Gastroesophageal sphincter (tissue), 4 donors: Measurements from ENCODE around the gene NPLOC4. TPM values are rescaled to one million over a fixed set of nuclear protein-coding genes. Genes with fewer than 3 reads are reported as not detected.

Experiments
- ATAC-seq: fragments of 150-250 bp; one replicate; pipeline ENCODE4 v1.9.1; 2016; ENCODE audit warnings: mild to moderate bottlenecking, moderate library complexity
- H3K27ac ChIP-seq, 4 donors: fragments of 200-600 bp; sonication (generic) in 3 of 4; 1 replicate in 3 of 4; 2 replicates in 1 of 4; pipeline ENCODE4 v1.5.1; 2016 to 2019
- H3K27me3 ChIP-seq: fragments of 200-600 bp; sonication (generic); one replicate; pipeline ENCODE4 v1.5.1; 2019
- H3K36me3 ChIP-seq, 2 donors: fragments of 200-600 bp; sonication (generic); one replicate each; pipeline ENCODE4 v1.5.1; 2019; ENCODE audit warnings: control low read depth in 1 of 2
- H3K4me1 ChIP-seq, 3 donors: fragments of 200-600 bp; sonication (generic); 1 replicate in 2 of 3; 2 replicates in 1 of 3; pipeline ENCODE4 v1.5.1; 2016 to 2019; ENCODE audit warnings: control low read depth in 2 of 3
- H3K4me3 ChIP-seq, 2 donors: fragments of 200-600 bp; sonication (generic); one replicate each; pipeline ENCODE4 v1.5.1; 2019; ENCODE audit warnings: mild to moderate bottlenecking in 1 of 2, moderate library complexity in 1 of 2
- H3K9me3 ChIP-seq, 3 donors: fragments of 200-600 bp; sonication (generic); one replicate each; pipeline ENCODE4 v1.5.1; 2017 to 2019; ENCODE audit warnings: control low read depth in 2 of 3
- CTCF ChIP-seq, 4 experiments: fragments of 200-600 bp in 2 of 4; fragments of 450-650 bp in 2 of 4; sonication (generic) in 1 of 4; IDR thresholded peaks; one replicate each; pipeline ENCODE4 v1.5.1; 2017 to 2019; ENCODE audit warnings: antibody characterized with exemption in 4 of 4, mild to moderate bottlenecking in 2 of 4, moderate library complexity in 2 of 4
- EP300 ChIP-seq: sonication (generic); formaldehyde crosslinking; IDR thresholded peaks from one replicate; pipeline ENCODE4 v1.6.1; 2017; ENCODE audit warnings: antibody characterized with exemption, mild to moderate bottlenecking
- POLR2A ChIP-seq, 2 donors: fragments of 450-650 bp; IDR thresholded peaks; one replicate each; pipeline ENCODE4 v1.6.1; 2017; ENCODE audit warnings: antibody characterized with exemption in 2 of 2, mild to moderate bottlenecking in 2 of 2, moderate library complexity in 1 of 2
- POLR2AphosphoS5 ChIP-seq: sonication (generic); formaldehyde crosslinking; IDR thresholded peaks from one replicate; pipeline ENCODE4 v1.6.1; 2017; ENCODE audit warnings: antibody characterized with exemption
- WGBS, 2 donors: methylation state at CpG; one replicate each; pipeline ENCODE4 v1.1.5; 2018; ENCODE audit warnings: low coverage in 1 of 2; 5-methylcytosine and 5-hydroxymethylcytosine counted together
- total RNA-seq, 4 donors: library from RNA; depleted of rRNA; stranded (reverse); fragments of >200 nt; gene quantifications; one replicate each; pipeline ENCODE4 v1.1.0, GENCODE V29; 2016

Gene NPLOC4
- total RNA-seq, 4 donors from 2014 or later, result 49.5 to 83.8 (median 58.0) TPM

GRCh38 chr17:81520021-81520901, 116.7 kb downstream of the NPLOC4 start:
- ATAC-seq, result no peak
- TF ChIP-seq EP300, result no peak
- no peak for TF ChIP-seq CTCF (IDR thresholded peaks at IDR 0.05)
- no peak for TF ChIP-seq POLR2AphosphoS5
- TF ChIP-seq POLR2A (IDR thresholded peaks at IDR 0.05), result no peak

GRCh38 chr17:81519284-81520020, 117.5 kb downstream of the NPLOC4 start:
- Histone ChIP-seq H3K4me1 (peaks cover 0 to 71% (median 45%) of the 10 kb centered on the region in 3 donors), H3K27me3 (peaks cover 18% of the 10 kb centered on the region), H3K27ac (peak overlapping the region in 3 of 4 donors; percentile 96 to 100 (median 99)), H3K4me3 (peak overlapping the region; percentile 19 to 83), H3K9me3 (no peaks in the 10 kb centered on the region), H3K36me3 (no peaks in the 10 kb centered on the region)
- ATAC-seq, result no peak
- no peak for TF ChIP-seq POLR2A (IDR thresholded peaks at IDR 0.05)
- no peak for TF ChIP-seq POLR2AphosphoS5
- no peak for TF ChIP-seq EP300
- TF ChIP-seq CTCF (IDR thresholded peaks at IDR 0.05), result peak in 3 of 4 experiments; percentile 44 to 58 (median 50)
- WGBS, 2 donors, result 4% methylated on average over 3 of the region's 61 CpGs; no CpG with 5 or more reads in 1 of the 2 donors

More at GRCh38 chr17:81520021-81520901, 116.7 kb downstream of the NPLOC4 start:
- Histone ChIP-seq H3K9me3 (no peaks in the 10 kb centered on the region), H3K4me1 (peaks cover 0 to 67% (median 45%) of the 10 kb centered on the region in 3 donors), H3K27me3 (peaks cover 26% of the 10 kb centered on the region), H3K4me3 (peak overlapping the region in 1 of 2 donors; percentile 83), H3K27ac (peak overlapping the region in 1 of 4 donors; percentile 96), H3K36me3 (no peaks in the 10 kb centered on the region)
- 73 to 100% methylated on average over 1 to 2 of the region's 14 CpGs for WGBS, 2 donors

GRCh38 chr17:81518785-81519283, 118.1 kb downstream of the NPLOC4 start:
- peak; percentile 5 to 25 for TF ChIP-seq POLR2A (IDR thresholded peaks at IDR 0.05)
- no peak for TF ChIP-seq EP300
- no peaks in the 10 kb centered on the region for H3K36me3 ChIP-seq
- H3K27me3 ChIP-seq, result peaks cover 12% of the 10 kb centered on the region
- H3K4me3 ChIP-seq, result peak overlapping the region; percentile 19 to 83
- H3K4me1 ChIP-seq, result peaks cover 0 to 74% (median 45%) of the 10 kb centered on the region in 3 donors
- 0% methylated on average over 2 of the region's 47 CpGs; no CpG with 5 or more reads in 1 of the 2 donors for WGBS, 2 donors
- H3K9me3 ChIP-seq, result no peaks in the 10 kb centered on the region
- peak; percentile 20 for ATAC-seq
- peak overlapping the region in 3 of 4 donors; percentile 96 to 100 (median 99) for H3K27ac ChIP-seq

- Histone ChIP-seq H3K4me3 (peak overlapping the region; percentile 19 to 83), H3K9me3 (no peaks in the 10 kb centered on the region)
These were observed 118.7 kb downstream of the NPLOC4 start for GRCh38 chr17:81518113-81518784.

GRCh38 chr17:81517339-81518112, 119.4 kb downstream of the NPLOC4 start:
- Histone ChIP-seq H3K4me3 (peak overlapping the region; percentile 2 to 83), H3K27ac (peak overlapping the region; percentile 40 to 100 (median 98)), H3K4me1 (peaks cover 0 to 65% (median 45%) of the 10 kb centered on the region in 3 donors), H3K27me3 (no peaks in the 10 kb centered on the region), H3K9me3 (no peaks in the 10 kb centered on the region), H3K36me3 (no peaks in the 10 kb centered on the region)
- no peak for TF ChIP-seq POLR2A (IDR thresholded peaks at IDR 0.05)
- TF ChIP-seq EP300, result no peak
- TF ChIP-seq CTCF (IDR thresholded peaks at IDR 0.05), result no peak
- no peak for TF ChIP-seq POLR2AphosphoS5
- no peak for ATAC-seq
- WGBS, 2 donors, result 23% methylated on average over 11 of the region's 24 CpGs; no CpG with 5 or more reads in 1 of the 2 donors

More at GRCh38 chr17:81518113-81518784, 118.7 kb downstream of the NPLOC4 start:
- no peak for ATAC-seq
- H3K27me3 ChIP-seq, result peaks cover 6% of the 10 kb centered on the region
- H3K27ac ChIP-seq, result peak overlapping the region; percentile 16 to 100 (median 98)
- TF ChIP-seq POLR2A (IDR thresholded peaks at IDR 0.05) (no peak), EP300 (no peak)
- H3K36me3 ChIP-seq, result no peaks in the 10 kb centered on the region
- H3K4me1 ChIP-seq, result peaks cover 0 to 70% (median 45%) of the 10 kb centered on the region in 3 donors
- WGBS, 2 donors, result 20 to 38% methylated on average over 5 to 7 of the region's 24 CpGs
